ENCODE measurements around the gene TRIO. TPM values are rescaled to one million over a fixed set of nuclear protein-coding genes. Genes with fewer than 3 reads are reported as not detected.

Gene TRIO
- total RNA-seq, 1 donor from 2014 or later = 148 TPM

DNA sequence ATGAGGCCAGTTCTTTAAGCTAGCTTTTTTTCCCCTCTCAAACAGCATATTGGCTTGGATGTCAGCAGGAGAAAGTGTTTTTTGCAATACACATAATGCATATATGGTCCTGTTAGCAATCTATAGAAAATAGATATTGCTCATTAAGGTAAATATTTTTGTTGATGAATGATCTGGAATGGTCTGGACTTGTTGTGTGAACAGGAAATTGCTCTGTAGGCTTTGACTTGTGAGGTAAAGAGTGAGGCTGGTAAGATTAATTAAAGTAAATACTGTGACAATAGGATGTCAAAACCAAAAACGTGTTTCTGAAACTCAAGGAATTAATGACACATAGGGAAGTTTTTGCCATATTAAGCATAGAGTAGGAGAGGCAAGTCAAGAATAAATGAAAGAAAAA is 176.0 kb downstream of the TRIO start:
- Histone ChIP-seq H3K27ac (no peak overlapping the region), H3K4me3 (no peak overlapping the region), H3K36me3 (peaks cover 50% of the 10 kb centered on the region), H3K9me3 (no peaks in the 10 kb centered on the region), H3K27me3 (ENCODE audit: low read depth) (no peaks in the 10 kb centered on the region), H3K4me1 (no peaks in the 10 kb centered on the region)
- DNase-seq = no peak
- TF ChIP-seq, protein P1, sequence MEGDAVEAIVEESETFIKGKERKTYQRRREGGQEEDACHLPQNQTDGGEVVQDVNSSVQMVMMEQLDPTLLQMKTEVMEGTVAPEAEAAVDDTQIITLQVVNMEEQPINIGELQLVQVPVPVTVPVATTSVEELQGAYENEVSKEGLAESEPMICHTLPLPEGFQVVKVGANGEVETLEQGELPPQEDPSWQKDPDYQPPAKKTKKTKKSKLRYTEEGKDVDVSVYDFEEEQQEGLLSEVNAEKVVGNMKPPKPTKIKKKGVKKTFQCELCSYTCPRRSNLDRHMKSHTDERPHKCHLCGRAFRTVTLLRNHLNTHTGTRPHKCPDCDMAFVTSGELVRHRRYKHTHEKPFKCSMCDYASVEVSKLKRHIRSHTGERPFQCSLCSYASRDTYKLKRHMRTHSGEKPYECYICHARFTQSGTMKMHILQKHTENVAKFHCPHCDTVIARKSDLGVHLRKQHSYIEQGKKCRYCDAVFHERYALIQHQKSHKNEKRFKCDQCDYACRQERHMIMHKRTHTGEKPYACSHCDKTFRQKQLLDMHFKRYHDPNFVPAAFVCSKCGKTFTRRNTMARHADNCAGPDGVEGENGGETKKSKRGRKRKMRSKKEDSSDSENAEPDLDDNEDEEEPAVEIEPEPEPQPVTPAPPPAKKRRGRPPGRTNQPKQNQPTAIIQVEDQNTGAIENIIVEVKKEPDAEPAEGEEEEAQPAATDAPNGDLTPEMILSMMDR (IDR thresholded peaks at IDR 0.05) = no peak
- no peak for ATAC-seq
- intact Hi-C loops (cut with DNase I) = no loop called here

DNA sequence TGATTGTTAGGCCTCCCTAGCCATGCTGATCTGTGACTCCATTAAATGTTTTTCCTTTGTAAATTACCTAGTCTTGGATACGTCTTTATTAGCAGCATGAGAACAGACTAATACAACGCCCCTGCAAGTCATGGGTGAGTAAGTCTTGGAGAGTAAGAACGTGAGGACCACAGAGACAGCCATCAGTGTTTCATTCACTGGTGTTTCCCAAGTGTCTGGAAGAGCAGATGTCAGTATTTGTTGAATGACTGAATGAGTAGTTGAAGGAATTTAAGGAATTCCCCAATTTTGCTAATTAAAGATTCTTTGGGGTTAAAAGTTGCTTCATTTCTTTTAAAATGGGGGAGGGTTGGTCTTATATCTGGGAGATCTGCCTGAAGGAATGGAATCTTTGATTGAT is 178.8 kb downstream of the TRIO start:
- Histone ChIP-seq H3K9me3 (no peaks in the 10 kb centered on the region), H3K36me3 (peaks cover 34% of the 10 kb centered on the region), H3K27me3 (ENCODE audit: low read depth) (no peaks in the 10 kb centered on the region), H3K4me3 (no peak overlapping the region), H3K4me1 (no peaks in the 10 kb centered on the region), H3K27ac (no peak overlapping the region)
- TF ChIP-seq, protein P1 (IDR thresholded peaks at IDR 0.05) = no peak
- intact Hi-C loops (cut with DNase I) = no loop called here
- DNase-seq (no peak), ATAC-seq (no peak)

DNA sequence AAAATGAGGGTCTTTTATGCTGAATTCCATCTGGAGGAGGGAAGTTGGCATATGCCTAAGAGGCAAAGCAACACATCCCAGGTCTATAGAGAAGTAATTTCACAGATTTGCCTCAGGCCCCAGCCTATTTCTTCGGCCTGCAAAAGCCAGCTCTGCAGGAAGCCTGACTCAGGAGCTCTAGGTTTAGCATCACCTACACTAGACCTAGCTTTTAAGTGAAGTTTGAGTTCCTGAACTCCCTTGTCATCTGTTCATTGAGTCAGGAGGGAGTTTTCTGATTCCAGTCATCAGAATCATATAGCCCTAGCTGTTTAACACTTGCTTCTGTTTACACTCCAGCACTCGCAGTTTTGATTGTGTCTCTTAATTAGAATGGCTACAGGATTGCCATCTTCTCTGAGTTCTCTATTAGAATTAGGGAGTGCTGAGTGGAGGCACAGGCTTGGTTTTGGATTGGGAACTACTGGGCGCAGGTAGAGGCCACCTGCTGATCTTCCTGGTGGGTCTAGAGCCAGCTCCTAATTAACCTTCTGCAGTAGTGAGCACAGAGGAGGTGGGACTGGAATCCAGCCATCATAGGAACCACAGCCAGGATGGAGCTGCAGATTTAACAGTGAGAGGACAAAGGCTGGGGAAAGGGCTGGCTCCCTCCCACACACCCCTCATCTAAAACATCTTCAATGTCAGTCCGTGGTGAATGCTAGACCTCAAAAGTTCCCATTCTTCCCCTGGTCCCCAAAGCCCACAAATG is 179.5 kb downstream of the TRIO start:
- Histone ChIP-seq H3K4me1 (no peaks in the 10 kb centered on the region), H3K9me3 (no peaks in the 10 kb centered on the region), H3K36me3 (peaks cover 28% of the 10 kb centered on the region), H3K27me3 (ENCODE audit: low read depth) (no peaks in the 10 kb centered on the region), H3K27ac (no peak overlapping the region), H3K4me3 (no peak overlapping the region)
- DNase-seq (no peak), ATAC-seq (no peak)
- intact Hi-C loops (cut with DNase I) = no loop called here
- TF ChIP-seq, protein P1 (IDR thresholded peaks at IDR 0.05) = no peak

DNA sequence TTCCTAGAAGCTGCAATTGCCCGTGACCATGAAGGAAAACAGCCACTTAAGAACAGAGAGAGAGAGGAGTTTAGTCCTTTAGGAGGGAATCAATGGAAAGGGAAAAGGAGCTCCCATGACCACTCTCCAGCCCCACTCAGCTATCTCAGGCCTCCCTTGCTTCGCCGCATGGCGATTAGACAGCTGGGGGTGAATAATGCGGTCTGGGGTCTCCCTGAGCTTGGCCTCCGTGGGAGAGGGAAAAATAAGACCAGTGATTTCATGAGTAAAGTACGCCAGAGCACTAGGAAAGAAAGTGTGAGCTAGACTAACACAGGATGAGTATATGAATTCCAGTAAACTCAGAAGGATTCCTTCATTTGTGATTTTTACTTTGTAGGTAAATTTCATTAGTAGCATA is 180.3 kb downstream of the TRIO start:
- Histone ChIP-seq H3K27ac (no peak overlapping the region), H3K4me1 (no peaks in the 10 kb centered on the region), H3K27me3 (ENCODE audit: low read depth) (no peaks in the 10 kb centered on the region), H3K36me3 (peaks cover 24% of the 10 kb centered on the region), H3K4me3 (no peak overlapping the region), H3K9me3 (no peaks in the 10 kb centered on the region)
- TF ChIP-seq, protein P1 (IDR thresholded peaks at IDR 0.05) = no peak
- intact Hi-C loops (cut with DNase I) = no loop called here
- DNase-seq = no peak
- no peak for ATAC-seq

DNA sequence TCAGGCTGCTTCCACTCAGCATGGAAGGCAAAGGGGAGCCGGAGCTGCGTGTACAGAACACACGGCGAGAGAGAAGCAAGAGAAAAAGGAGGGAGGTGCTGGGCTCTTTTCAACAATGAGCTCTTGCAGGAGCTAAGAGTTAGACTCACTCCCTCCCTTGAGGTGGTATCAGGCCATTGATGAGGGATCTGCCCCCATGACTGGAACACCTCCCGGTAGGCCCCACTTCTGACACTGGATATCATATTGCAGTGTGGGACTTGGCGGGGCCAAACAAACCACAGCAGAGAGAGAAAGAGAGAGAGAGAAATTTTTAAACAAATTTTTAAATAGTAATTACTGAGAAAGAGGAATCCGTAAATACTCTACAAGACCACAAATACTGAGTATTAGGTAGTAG is 182.2 kb downstream of the TRIO start:
- TF ChIP-seq, protein P1 (IDR thresholded peaks at IDR 0.05) = no peak
- H3K27me3 ChIP-seq (ENCODE audit: low read depth) = no peaks in the 10 kb centered on the region
- no peak overlapping the region for H3K4me3 ChIP-seq
- ATAC-seq (no peak), DNase-seq (no peak)
- no peak overlapping the region for H3K27ac ChIP-seq
- H3K4me1 ChIP-seq = peaks cover 5% of the 10 kb centered on the region
- H3K36me3 ChIP-seq = peaks cover 22% of the 10 kb centered on the region
- H3K9me3 ChIP-seq = no peaks in the 10 kb centered on the region
- intact Hi-C loops (cut with DNase I) = no loop called here
